Smooth muscle cell (in vitro differentiated cells): ENCODE measurements around the gene TFR2. TPM values are rescaled to one million over a fixed set of nuclear protein-coding genes. Genes with fewer than 3 reads are reported as not detected.

ENCODE experiments used
- DNase-seq: peaks from one replicate; lab custom pipeline; 2025; ENCODE audit not compliant: unreplicated experiment; lab: John Stamatoyannopoulos, UW
- H2AFZ ChIP-seq: fragments of 200-600 bp; sonication (generic); 2 replicates; pipeline ENCODE4 v1.6.0; 2016; ENCODE audit warnings: antibody characterized with exemption, low read depth, mild to moderate bottlenecking
- H3F3A ChIP-seq: fragments of 200-600 bp; sonication (generic); 2 replicates; pipeline ENCODE4 v1.6.0; 2017; ENCODE audit warnings: antibody characterized with exemption, low read depth
- H3K27ac ChIP-seq: fragments of 200-600 bp; sonication (generic); 2 replicates; pipeline ENCODE4 v1.5.1; 2016; ENCODE audit warnings: low read depth, mild to moderate bottlenecking
- H3K27me3 ChIP-seq: fragments of 200-600 bp; sonication (generic); 2 replicates; pipeline ENCODE4 v1.6.1; 2016; ENCODE audit warnings: low read depth, mild to moderate bottlenecking
- H3K36me3 ChIP-seq: fragments of 200-600 bp; sonication (generic); 2 replicates; pipeline ENCODE4 v1.5.1; 2016; ENCODE audit warnings: low read depth
- H3K4me1 ChIP-seq: fragments of 200-600 bp; sonication (generic); 2 replicates; pipeline ENCODE4 v1.5.1; 2016; ENCODE audit warnings: low read depth
- H3K4me2 ChIP-seq: fragments of 200-600 bp; sonication (generic); 2 replicates; pipeline ENCODE4 v1.6.0; 2016; ENCODE audit warnings: mild to moderate bottlenecking
- H3K4me3 ChIP-seq: fragments of 200-600 bp; sonication (generic); 2 replicates; pipeline ENCODE4 v1.5.1; 2016; ENCODE audit warnings: mild to moderate bottlenecking
- H3K79me2 ChIP-seq: fragments of 200-600 bp; sonication (generic); 2 replicates; pipeline ENCODE4 v1.6.0; 2016; ENCODE audit warnings: low read depth, mild to moderate bottlenecking
- H3K9ac ChIP-seq: fragments of 200-600 bp; sonication (generic); 2 replicates; pipeline ENCODE4 v1.6.0; 2016; ENCODE audit warnings: low read depth
- H3K9me3 ChIP-seq: fragments of 200-600 bp; sonication (generic); replicated peaks from 2 replicates; pipeline ENCODE4 v1.5.1; 2016; ENCODE audit warnings: low read depth
- H4K20me1 ChIP-seq: fragments of 200-600 bp; sonication (generic); 2 replicates; pipeline ENCODE4 v1.6.0; 2016; ENCODE audit warnings: low read depth
- CTCF ChIP-seq: fragments of 200-600 bp; sonication (generic); IDR thresholded peaks from 2 replicates; pipeline ENCODE4 v1.5.1; 2017; ENCODE audit warnings: borderline replicate concordance, mild to moderate bottlenecking, antibody characterized with exemption; ENCODE audit not compliant: insufficient read depth, poor library complexity, severe bottlenecking
- WGBS: methylation state at CpG from one replicate; pipeline ENCODE4 v1.1.7; 2016; ENCODE audit warnings: low lambda C conversion rate; 5-methylcytosine and 5-hydroxymethylcytosine counted together
- polyA plus RNA-seq: library from polyadenylated mRNA; unstranded; fragments of >200 nt; fragmentation: Nextera tagmentation; extraction: Ambion mirVana; gene quantifications from 2 replicates; pipeline ENCODE4 v1.2.1, GENCODE V29; 2016
- total RNA-seq: library from RNA; depleted of rRNA; stranded (reverse); fragments of >200 nt; gene quantifications from 2 replicates; pipeline ENCODE4 v1.2.3, GENCODE V29; 2014

TFR2 gene
- total and polyA plus RNA-seq, 2 experiments from 2014 or later, result 1.9 to 3.2 TPM

GRCh38 chr7:100580466-100581283 is 60.7 kb downstream of the TFR2 start:
- no peak for DNase-seq
- Histone ChIP-seq H2AFZ (no peak overlapping the region), H3F3A (peaks cover 11% of the 10 kb centered on the region), H3K9ac (no peak overlapping the region), H3K27me3 (no peaks in the 10 kb centered on the region), H3K4me1 (peaks cover 16% of the 10 kb centered on the region), H3K79me2 (peaks cover 13% of the 10 kb centered on the region), H3K27ac (no peak overlapping the region), H4K20me1 (peaks cover 41% of the 10 kb centered on the region), H3K4me2 (no peak overlapping the region), H3K9me3 (no peaks in the 10 kb centered on the region), H3K36me3 (peaks cover 6% of the 10 kb centered on the region), H3K4me3 (no peak overlapping the region)
- no peak for TF ChIP-seq CTCF
- 97% methylated on average over 11 of the region's 11 CpGs for WGBS

GRCh38 chr7:100578246-100579183 is 62.8 kb downstream of the TFR2 start:
- no peak for TF ChIP-seq CTCF
- no peaks in the 10 kb centered on the region for H3F3A ChIP-seq
- no peak overlapping the region for H2AFZ ChIP-seq
- peaks cover 21% of the 10 kb centered on the region for H4K20me1 ChIP-seq
- H3K27me3 ChIP-seq, result no peaks in the 10 kb centered on the region
- no peak overlapping the region for H3K9ac ChIP-seq
- H3K4me3 ChIP-seq, result no peak overlapping the region
- H3K4me1 ChIP-seq, result peaks cover 2% of the 10 kb centered on the region
- WGBS, result 97% methylated on average over 28 of the region's 28 CpGs
- H3K9me3 ChIP-seq, result no peaks in the 10 kb centered on the region
- peaks cover 6% of the 10 kb centered on the region for H3K36me3 ChIP-seq
- H3K79me2 ChIP-seq, result peaks cover 13% of the 10 kb centered on the region
- H3K27ac ChIP-seq, result no peak overlapping the region
- DNase-seq, result no peak
- H3K4me2 ChIP-seq, result no peak overlapping the region

GRCh38 chr7:100577507-100577906 is 63.8 kb downstream of the TFR2 start:
- Histone ChIP-seq H3K4me1 (no peaks in the 10 kb centered on the region), H3K36me3 (peaks cover 6% of the 10 kb centered on the region), H3K27ac (no peak overlapping the region), H3K79me2 (peaks cover 7% of the 10 kb centered on the region), H3K9me3 (no peaks in the 10 kb centered on the region), H3F3A (no peaks in the 10 kb centered on the region), H3K4me2 (no peak overlapping the region), H2AFZ (no peak overlapping the region), H3K27me3 (no peaks in the 10 kb centered on the region), H4K20me1 (peaks cover 11% of the 10 kb centered on the region), H3K4me3 (no peak overlapping the region), H3K9ac (no peak overlapping the region)
- WGBS, result 97% methylated on average over 13 of the region's 14 CpGs
- TF ChIP-seq CTCF, result no peak
- no peak for DNase-seq
